IMR-90 (cell line): ENCODE data around the gene ITPR3. TPM values are rescaled to one million over a fixed set of nuclear protein-coding genes. Genes with fewer than 3 reads are reported as not detected.

Experiments used
- ATAC-seq: fragments of 200-7000 bp; cut with Tn5 transposase; 2 replicates; pipeline ENCODE4 v1.9.1; 2020; ENCODE audit warnings: low read depth, mild to moderate bottlenecking, moderate library complexity
- BruUV-seq: library from RNA; stranded (reverse); fragments of 400-500 nt; replicated peaks from 2 replicates; lab custom pipeline; 2021; lab: Mats Ljungman, UMichigan
- CTCF ChIA-PET: fragments of 300-600 bp; formaldehyde crosslinking; extraction: SDS; loops from one replicate; lab custom pipeline; 2021; ENCODE audit warnings: antibody characterized with exemption; lab: Yijun Ruan, JAX
- POLR2A ChIA-PET: fragments of 300-600 bp; sonication (Branson Sonifier 250); formaldehyde crosslinking; loops from one replicate; lab custom pipeline; 2022; ENCODE audit warnings: antibody characterized with exemption; ENCODE audit not compliant: unreplicated experiment; lab: Charles Lee
- DNase-seq: peaks from one replicate; pipeline ENCODE4 v3.0.0; 2013
- H2AFZ ChIP-seq: replicated peaks from 2 replicates; pipeline ENCODE3; 2013; ENCODE audit warnings: low read length, mild to moderate bottlenecking; ENCODE audit not compliant: poor library complexity
- H2AK5ac ChIP-seq: 2 replicates; pipeline ENCODE4 v1.6.1; 2013; ENCODE audit warnings: low read depth, low read length, inconsistent platforms
- H2AK9ac ChIP-seq: replicated peaks from 2 replicates; pipeline ENCODE3; 2013; ENCODE audit warnings: mild to moderate bottlenecking, low read depth, low read length, moderate library complexity; ENCODE audit not compliant: poor library complexity
- H2BK120ac ChIP-seq: 2 replicates; pipeline ENCODE4 v1.6.1; 2013; ENCODE audit warnings: low read depth, low read length, inconsistent platforms
- H2BK15ac ChIP-seq: 3 replicates; pipeline ENCODE4 v1.6.1; 2013; ENCODE audit warnings: low read depth, low read length, inconsistent platforms
- H2BK20ac ChIP-seq: 2 replicates; pipeline ENCODE4 v1.6.1; 2013; ENCODE audit warnings: low read depth, mild to moderate bottlenecking, inconsistent platforms, low read length, moderate library complexity
- H2BK5ac ChIP-seq: 2 replicates; pipeline ENCODE4 v1.6.1; 2013; ENCODE audit warnings: mild to moderate bottlenecking, low read depth, low read length, inconsistent platforms; ENCODE audit not compliant: poor library complexity, severe bottlenecking
- H3K14ac ChIP-seq: replicated peaks from 2 replicates; pipeline ENCODE4 v1.6.1; 2013; ENCODE audit warnings: low read depth, low read length, inconsistent platforms
- H3K18ac ChIP-seq: 2 replicates; pipeline ENCODE4 v1.6.1; 2013; ENCODE audit warnings: low read depth, low read length, control low read depth
- H3K23ac ChIP-seq: 2 replicates; pipeline ENCODE4 v1.6.1; 2013; ENCODE audit warnings: low read depth, low read length, inconsistent platforms
- H3K27ac ChIP-seq: 2 replicates; pipeline ENCODE4 v1.5.1; 2013; ENCODE audit warnings: mild to moderate bottlenecking, control low read depth, low read length; ENCODE audit not compliant: insufficient read depth
- H3K27me3 ChIP-seq: 2 replicates; pipeline ENCODE4 v1.6.1; 2013; ENCODE audit warnings: low read length; ENCODE audit not compliant: control insufficient read depth, insufficient read depth
- H3K36me3 ChIP-seq: 2 replicates; pipeline ENCODE4 v1.6.1; 2013; ENCODE audit warnings: low read length, mixed read lengths; ENCODE audit not compliant: control insufficient read depth, insufficient read depth
- H3K4ac ChIP-seq: 2 replicates; pipeline ENCODE4 v1.6.1; 2013; ENCODE audit warnings: low read depth, low read length, inconsistent platforms
- H3K4me1 ChIP-seq: 2 replicates; pipeline ENCODE4 v1.6.1; 2013; ENCODE audit warnings: low read length, mixed read lengths; ENCODE audit not compliant: control insufficient read depth, insufficient read depth
- H3K4me2 ChIP-seq: 2 replicates; pipeline ENCODE4 v1.6.1; 2013; ENCODE audit warnings: low read depth, mild to moderate bottlenecking, control low read depth, low read length, moderate library complexity
- H3K4me3 ChIP-seq: 2 replicates; pipeline ENCODE4 v1.5.1; 2013; ENCODE audit warnings: low read depth, mild to moderate bottlenecking, control low read depth, low read length, moderate library complexity; ENCODE audit not compliant: insufficient read depth
- H3K56ac ChIP-seq: 2 replicates; pipeline ENCODE4 v1.6.1; 2013; ENCODE audit warnings: low read length, inconsistent platforms; ENCODE audit not compliant: insufficient read depth; ENCODE audit errors: extremely low read depth
- H3K79me1 ChIP-seq, 2 experiments: 2 replicates each; pipeline ENCODE4 v1.6.1; 2013; ENCODE audit warnings: low read length in 2 of 2, inconsistent platforms in 1 of 2, low read depth in 1 of 2
- H3K9ac ChIP-seq: 2 replicates; pipeline ENCODE4 v1.6.1; 2013; ENCODE audit warnings: low read depth, low read length, control low read depth
- H3K9me1 ChIP-seq: 2 replicates; pipeline ENCODE4 v1.6.1; 2013; ENCODE audit warnings: low read length, inconsistent platforms; ENCODE audit not compliant: insufficient read depth
- H3K9me3 ChIP-seq: 2 replicates; pipeline ENCODE4 v1.6.1; 2013; ENCODE audit warnings: low read length; ENCODE audit not compliant: control insufficient read depth, insufficient read depth
- H4K20me1 ChIP-seq: 2 replicates; pipeline ENCODE4 v1.6.1; 2013; ENCODE audit warnings: low read length, inconsistent platforms; ENCODE audit not compliant: insufficient read depth
- H4K5ac ChIP-seq: 2 replicates; pipeline ENCODE4 v1.6.1; 2013; ENCODE audit warnings: mild to moderate bottlenecking, low read depth, low read length, control low read depth
- H4K8ac ChIP-seq, 2 experiments: 2 replicates each; pipeline ENCODE4 v1.6.1; 2013; ENCODE audit warnings: low read depth in 2 of 2, low read length in 2 of 2, control low read depth in 1 of 2, inconsistent platforms in 1 of 2
- H4K91ac ChIP-seq: 2 replicates; pipeline ENCODE4 v1.6.1; 2013; ENCODE audit warnings: low read depth, low read length, inconsistent platforms; ENCODE audit not compliant: insufficient read depth
- CHD1 ChIP-seq: IDR thresholded peaks from 2 replicates; pipeline ENCODE4 v1.6.1; 2012; ENCODE audit warnings: low read depth, low read length, improper control_type of control experiment
- CTCF ChIP-seq: conservative IDR thresholded peaks from 2 replicates; pipeline ENCODE4 v1.5.1; 2012; ENCODE audit warnings: mild to moderate bottlenecking, low read depth, low read length, improper control_type of control experiment
- ELK1 ChIP-seq: fragments of 150-350 bp; IDR thresholded peaks from 2 replicates; pipeline ENCODE4 v1.6.1; 2016; ENCODE audit warnings: low read depth, mild to moderate bottlenecking, low read length, moderate library complexity, borderline replicate concordance
- NFE2L2 ChIP-seq: fragments of 150-350 bp; IDR thresholded peaks from 2 replicates; pipeline ENCODE4 v1.6.1; 2016; ENCODE audit warnings: low read depth, mild to moderate bottlenecking, low read length
- RAD21 ChIP-seq: IDR thresholded peaks from 2 replicates; pipeline ENCODE4 v1.6.1; 2012; ENCODE audit warnings: low read length, improper control_type of control experiment
- RCOR1 ChIP-seq: IDR thresholded peaks from 2 replicates; pipeline ENCODE4 v1.6.1; 2012; ENCODE audit warnings: mild to moderate bottlenecking, low read length, improper control_type of control experiment; ENCODE audit not compliant: insufficient replicate concordance
- SMC3 ChIP-seq: fragments of 150-350 bp; IDR thresholded peaks from 2 replicates; pipeline ENCODE4 v1.6.1; 2016; ENCODE audit warnings: low read depth, mild to moderate bottlenecking, antibody characterized with exemption, low read length, moderate library complexity
- USF2 ChIP-seq: fragments of 150-350 bp; IDR thresholded peaks from 2 replicates; pipeline ENCODE4 v1.6.1; 2017; ENCODE audit warnings: mild to moderate bottlenecking, antibody characterized with exemption, low read length, low read depth
- WGBS, 2 experiments: methylation state at CpG; one replicate each; pipeline versions ENCODE4 v1.1.5 to v1.1.7; 2013; ENCODE audit warnings: missing lambda C conversion rate in 2 of 2; ENCODE audit not compliant: insufficient read length in 1 of 2; ENCODE audit errors: extremely low coverage in 2 of 2; 5-methylcytosine and 5-hydroxymethylcytosine counted together
- dilution Hi-C: fragments of 300-500 bp; cut with HindIII; formaldehyde crosslinking; loops from one replicate; pipeline ENCODE4 v1.14.3; 2018; ENCODE audit warnings: low sequenced_read_pairs; ENCODE audit not compliant: unreplicated experiment
- in situ Hi-C: fragments of 300-500 bp; cut with MboI; formaldehyde crosslinking; loops from 3 replicates; pipeline ENCODE4 v1.14.3; 2019; ENCODE audit warnings: low sequenced_read_pairs, inconsistent platforms, mixed read lengths
- intact Hi-C: fragments of 100-400 bp; cut with micrococcal nuclease; formaldehyde crosslinking; loops from 2 replicates; pipeline ENCODE4 v1.10.0; 2022
- polyA plus RNA-seq, 3 experiments: library from polyadenylated mRNA; depleted of rRNA; stranded (reverse); fragments of >200 nt; gene quantifications; 2 replicates each; pipeline ENCODE4 v1.2.3, GENCODE V29; 2012; ENCODE audit warnings: low replicate concordance in 1 of 3
- total RNA-seq: library from RNA; depleted of rRNA; stranded (reverse); fragments of >200 nt; gene quantifications from 2 replicates; pipeline ENCODE4 v1.2.3, GENCODE V29; 2012

The ITPR3 gene
- total and polyA plus RNA-seq, 2 of the 4 experiments (the other 2 are of a cell fraction): 1.6 to 3.7 TPM

GRCh38 chr6:33685411-33686224, 64.5 kb downstream of the ITPR3 start:
- Histone ChIP-seq H2BK15ac (no peak overlapping the region), H2AFZ (no peak overlapping the region), H2BK120ac (no peak overlapping the region), H3K4ac (no peak overlapping the region), H2BK20ac (no peak overlapping the region), H2AK5ac (no peak overlapping the region), H4K5ac (no peak overlapping the region), H3K9me3 (no peaks in the 10 kb centered on the region), H4K8ac (no peak overlapping the region), H3K9me1 (0 out of 2 replicates have a peak, but pooled peaks cover 4% of the 10 kb centered on the region), H4K91ac (no peak overlapping the region), H3K14ac (no peak overlapping the region), H3K4me3 (no peak overlapping the region), H3K56ac (no peak overlapping the region), H3K27me3 (no peaks in the 10 kb centered on the region), H3K4me1 (no peaks in the 10 kb centered on the region), H3K79me1 (no peaks in the 10 kb centered on the region), H3K9ac (no peak overlapping the region), H3K23ac (no peak overlapping the region), H3K27ac (no peak overlapping the region), H3K4me2 (no peak overlapping the region), H4K20me1 (no peaks in the 10 kb centered on the region), H3K18ac (no peak overlapping the region), H2AK9ac (no peak overlapping the region), H3K36me3 (peaks cover 8% of the 10 kb centered on the region), H2BK5ac (no peak overlapping the region)
- dilution Hi-C loops: no loop called here
- BruUV-seq: no TSS peak
- intact Hi-C loops: no loop called here
- TF ChIP-seq RCOR1: no peak
- TF ChIP-seq CHD1: no peak
- TF ChIP-seq ELK1: no peak
- TF ChIP-seq CTCF: no peak
- no peak for TF ChIP-seq NFE2L2
- no peak for TF ChIP-seq SMC3
- TF ChIP-seq RAD21: no peak
- no peak for TF ChIP-seq USF2
- DNase-seq (no peak), ATAC-seq (no peak)
- in situ Hi-C loops: no loop called here
- WGBS, 2 experiments: 90% methylated on average over 33 of the region's 38 CpGs; no CpG with 5 or more reads in 1 of the 2 experiments
- ChIA-PET POLR2A (no interaction called here), CTCF (no interaction called here)
